SK-MEL-5 (cell line): ENCODE measurements around the gene CIZ1. TPM values are rescaled to one million over a fixed set of nuclear protein-coding genes. Genes with fewer than 3 reads are reported as not detected.

Experiments
- total RNA-seq: library from RNA; depleted of rRNA; stranded (reverse); fragments of >200 nt; shearing (Covaris generic); gene quantifications from 2 replicates; pipeline ENCODE4 v1.2.3, GENCODE V29; 2014; rRNA removed

The CIZ1 gene
- total RNA-seq, 1 experiment from 2014 or later, result 19.8 TPM

Other genes with a start within 250 kb of the CIZ1 start
- 28.5 and 31.1 TPM in 2 replicates for gene EEIG1, start 210.6 kb downstream of the CIZ1 start, total RNA-seq
- gene NAIF1, start 124.3 kb downstream of the CIZ1 start, total RNA-seq, result 11.9 and 15.1 TPM in 2 replicates
- gene SLC25A25, start 123.3 kb downstream of the CIZ1 start, total RNA-seq, result 26.5 and 30.8 TPM in 2 replicates
- gene PTGES2, start 63.8 kb downstream of the CIZ1 start, total RNA-seq, result 122 and 123 TPM in 2 replicates
- gene LCN2, start 42.1 kb downstream of the CIZ1 start, total RNA-seq, result not detected in 2 replicates
- gene BBLN, start 31.3 kb downstream of the CIZ1 start, total RNA-seq, result 102 and 133 TPM in 2 replicates
- gene DNM1, start 11.8 kb upstream of the CIZ1 start, total RNA-seq, result 0.48 and 0.61 TPM in 2 replicates
- gene GOLGA2, start 84.4 kb upstream of the CIZ1 start, total RNA-seq, result 73.6 and 75.3 TPM in 2 replicates
- 39.2 and 42.2 TPM in 2 replicates for gene SWI5, start 84.7 kb upstream of the CIZ1 start, total RNA-seq
- 51.6 and 64.4 TPM in 2 replicates for gene TRUB2, start 130.9 kb upstream of the CIZ1 start, total RNA-seq
- gene COQ4, start 131.3 kb upstream of the CIZ1 start, total RNA-seq, result 31.5 and 38.6 TPM in 2 replicates
- gene SLC27A4, start 149.0 kb upstream of the CIZ1 start, total RNA-seq, result 31.1 and 35.4 TPM in 2 replicates
- 86.1 and 90.1 TPM in 2 replicates for gene URM1, start 179.8 kb upstream of the CIZ1 start, total RNA-seq
- gene CERCAM, start 229.3 kb upstream of the CIZ1 start, total RNA-seq, result 31.8 and 38.5 TPM in 2 replicates